SK-N-SH treated with all-trans-retinoic acid at 6 μM for 48 hours (cell line): ENCODE results near the gene OR6C68.

Source experiments
- ESRRG ChIP-seq: fragments of 250-450 bp; sonication (Bioruptor Pico); IDR thresholded peaks from 2 replicates; pipeline ENCODE4 v1.6.1; 2021; ENCODE audit warnings: mild to moderate bottlenecking
- SNAI2 ChIP-seq: fragments of 250-450 bp; sonication (Bioruptor Pico); IDR thresholded peaks from 2 replicates; pipeline ENCODE4 v1.5.0; 2020; ENCODE audit warnings: mild to moderate bottlenecking, moderate library complexity
- TCF4 ChIP-seq: fragments of 250-450 bp; sonication (Bioruptor Pico); IDR thresholded peaks from 2 replicates; pipeline ENCODE4 v1.8.0; 2021; ENCODE audit warnings: mild to moderate bottlenecking, moderate library complexity, borderline replicate concordance
- TSHZ2 ChIP-seq: fragments of 250-450 bp; sonication (Bioruptor Pico); IDR thresholded peaks from 2 replicates; pipeline ENCODE4 v1.5.0; 2020; ENCODE audit warnings: mild to moderate bottlenecking, moderate library complexity
- ZFP30 ChIP-seq: fragments of 450-650 bp; formaldehyde crosslinking; IDR thresholded peaks from 2 replicates; pipeline ENCODE4 v1.5.0; 2022; ENCODE audit warnings: mild to moderate bottlenecking, moderate library complexity

GRCh38 chr12:55501601-55502000 is 9.4 kb downstream of the OR6C68 start:
- TF ChIP-seq SNAI2 (CRISPR knock-in tag): no peak
- no peak for TF ChIP-seq ESRRG (CRISPR knock-in tag)
- no peak for TF ChIP-seq TCF4
- no peak for TF ChIP-seq TSHZ2 (CRISPR knock-in tag)
- TF ChIP-seq ZFP30 (CRISPR knock-in tag): no peak
